Suprapubic skin (tissue), 4 donors: ENCODE data around the gene MIXL1.

Source experiments
- POLR2A ChIP-seq, 2 donors: fragments of 450-650 bp; IDR thresholded peaks; one replicate each; pipeline ENCODE4 v1.6.1; 2017; ENCODE audit warnings: antibody characterized with exemption in 2 of 2, mild to moderate bottlenecking in 2 of 2, moderate library complexity in 2 of 2
- POLR2AphosphoS5 ChIP-seq, 3 donors: sonication (generic); formaldehyde crosslinking; IDR thresholded peaks; one replicate each; pipeline ENCODE4 v1.6.1; 2017; ENCODE audit warnings: antibody characterized with exemption in 3 of 3
- TF ChIP-seq, protein P1 (sequence below), 2 donors: fragments of 200-600 bp in 1 of 2; fragments of 450-650 bp in 1 of 2; sonication (generic) in 1 of 2; IDR thresholded peaks; one replicate each; pipeline ENCODE4 v1.5.1; 2016 to 2019; ENCODE audit warnings: antibody characterized with exemption in 2 of 2, mild to moderate bottlenecking in 1 of 2, moderate library complexity in 1 of 2

DNA sequence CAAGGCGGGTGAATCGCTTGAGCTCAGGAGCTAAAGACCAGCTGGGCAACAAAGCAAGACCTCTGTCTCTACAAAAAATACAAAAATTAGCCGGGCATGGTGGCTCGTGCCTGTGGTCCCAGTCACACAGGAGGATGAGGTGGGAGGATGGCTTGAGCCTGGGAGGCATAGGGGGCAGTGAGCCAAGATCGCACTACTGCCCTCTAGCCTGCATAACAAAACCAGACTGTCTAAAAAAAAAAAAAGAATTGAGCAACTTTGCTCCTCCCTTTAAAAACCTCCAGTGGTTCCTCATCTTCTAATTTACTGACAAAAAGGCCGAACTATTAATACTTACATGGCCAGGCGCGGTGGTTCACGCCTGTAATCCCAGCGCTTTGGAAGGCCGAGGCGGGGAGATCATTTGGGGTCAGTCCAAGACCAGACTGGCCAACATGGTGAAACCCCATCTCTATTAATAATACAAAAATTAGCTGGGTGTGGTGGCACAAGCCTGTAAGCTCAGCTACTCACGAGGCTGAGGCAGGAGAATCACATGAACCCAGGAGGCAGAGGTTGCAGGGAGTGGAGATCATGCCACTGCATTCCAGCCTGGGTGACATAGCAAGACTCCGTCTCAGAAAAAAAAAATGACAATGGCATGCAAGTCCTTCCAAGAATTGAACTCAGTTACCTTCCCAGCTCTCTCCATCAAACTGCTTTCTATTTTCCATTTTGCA lies 41.3 kb upstream of the MIXL1 start:
- TF ChIP-seq, protein P1, sequence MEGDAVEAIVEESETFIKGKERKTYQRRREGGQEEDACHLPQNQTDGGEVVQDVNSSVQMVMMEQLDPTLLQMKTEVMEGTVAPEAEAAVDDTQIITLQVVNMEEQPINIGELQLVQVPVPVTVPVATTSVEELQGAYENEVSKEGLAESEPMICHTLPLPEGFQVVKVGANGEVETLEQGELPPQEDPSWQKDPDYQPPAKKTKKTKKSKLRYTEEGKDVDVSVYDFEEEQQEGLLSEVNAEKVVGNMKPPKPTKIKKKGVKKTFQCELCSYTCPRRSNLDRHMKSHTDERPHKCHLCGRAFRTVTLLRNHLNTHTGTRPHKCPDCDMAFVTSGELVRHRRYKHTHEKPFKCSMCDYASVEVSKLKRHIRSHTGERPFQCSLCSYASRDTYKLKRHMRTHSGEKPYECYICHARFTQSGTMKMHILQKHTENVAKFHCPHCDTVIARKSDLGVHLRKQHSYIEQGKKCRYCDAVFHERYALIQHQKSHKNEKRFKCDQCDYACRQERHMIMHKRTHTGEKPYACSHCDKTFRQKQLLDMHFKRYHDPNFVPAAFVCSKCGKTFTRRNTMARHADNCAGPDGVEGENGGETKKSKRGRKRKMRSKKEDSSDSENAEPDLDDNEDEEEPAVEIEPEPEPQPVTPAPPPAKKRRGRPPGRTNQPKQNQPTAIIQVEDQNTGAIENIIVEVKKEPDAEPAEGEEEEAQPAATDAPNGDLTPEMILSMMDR (IDR thresholded peaks at IDR 0.05): peak in 1 of 2 donors; percentile 33
- no peak for TF ChIP-seq POLR2A (IDR thresholded peaks at IDR 0.05)
- no peak for TF ChIP-seq POLR2AphosphoS5 (IDR thresholded peaks at IDR 0.05)
